Mesendoderm (in vitro differentiated cells): ENCODE data around the gene ERO1A.
A peak's percentile ranks its signal among the peaks of the same experiment; 100 is the strongest.

Experiments used
- DNase-seq: peaks from one replicate; pipeline ENCODE4 v3.0.0; 2013
- H2AK5ac ChIP-seq: 2 replicates; pipeline ENCODE4 v1.6.1; 2013; ENCODE audit warnings: low read length, inconsistent platforms
- H2BK120ac ChIP-seq: 2 replicates; pipeline ENCODE4 v1.6.1; 2013; ENCODE audit warnings: low read depth, mild to moderate bottlenecking, low read length, moderate library complexity, mixed read lengths
- H2BK15ac ChIP-seq: replicated peaks from 2 replicates; pipeline ENCODE4 v1.6.1; 2013; ENCODE audit warnings: low read depth, mild to moderate bottlenecking, moderate library complexity
- H2BK5ac ChIP-seq: 2 replicates; pipeline ENCODE4 v1.6.1; 2013; ENCODE audit warnings: low read length, inconsistent platforms
- H3K18ac ChIP-seq: 2 replicates; pipeline ENCODE4 v1.6.1; 2013; ENCODE audit warnings: mild to moderate bottlenecking, low read length, mixed read lengths
- H3K23ac ChIP-seq: one replicate; pipeline ENCODE4 v1.6.1; 2013; ENCODE audit warnings: low read length
- H3K27ac ChIP-seq: 2 replicates; pipeline ENCODE4 v1.5.1; 2013; ENCODE audit warnings: low read depth, mild to moderate bottlenecking, inconsistent platforms, low read length, moderate library complexity
- H3K27me3 ChIP-seq: 2 replicates; pipeline ENCODE4 v1.6.1; 2013; ENCODE audit warnings: low read length, control low read depth, mild to moderate bottlenecking, inconsistent platforms; ENCODE audit not compliant: insufficient read depth, poor library complexity
- H3K36me3 ChIP-seq: 2 replicates; pipeline ENCODE4 v1.6.1; 2013; ENCODE audit warnings: low read length, inconsistent platforms; ENCODE audit not compliant: control insufficient read depth, insufficient read depth
- H3K4ac ChIP-seq: one replicate; pipeline ENCODE4 v1.6.1; 2013; ENCODE audit warnings: low read depth, mild to moderate bottlenecking, low read length, moderate library complexity
- H3K4me1 ChIP-seq: 2 replicates; pipeline ENCODE4 v1.6.1; 2013; ENCODE audit warnings: low read depth, low read length, inconsistent platforms; ENCODE audit not compliant: control insufficient read depth
- H3K4me2 ChIP-seq: 2 replicates; pipeline ENCODE4 v1.6.1; 2013; ENCODE audit warnings: low read length
- H3K4me3 ChIP-seq: 2 replicates; pipeline ENCODE4 v1.5.1; 2013; ENCODE audit warnings: mild to moderate bottlenecking, low read length
- H3K56ac ChIP-seq: one replicate; pipeline ENCODE4 v1.6.1; 2013; ENCODE audit warnings: low read length
- H3K79me1 ChIP-seq: 2 replicates; pipeline ENCODE4 v1.6.1; 2013; ENCODE audit warnings: low read length, inconsistent platforms
- H3K79me2 ChIP-seq: 2 replicates; pipeline ENCODE4 v1.6.1; 2013; ENCODE audit warnings: mild to moderate bottlenecking, low read length; ENCODE audit not compliant: control insufficient read depth, insufficient read depth
- H3K9ac ChIP-seq: 2 replicates; pipeline ENCODE4 v1.6.1; 2013; ENCODE audit warnings: low read length, inconsistent platforms
- H4K5ac ChIP-seq: one replicate; pipeline ENCODE4 v1.6.1; 2013; ENCODE audit warnings: low read length
- H4K8ac ChIP-seq: one replicate; pipeline ENCODE4 v1.6.1; 2013; ENCODE audit warnings: low read depth, mild to moderate bottlenecking, control low read depth, low read length, moderate library complexity
- WGBS: extraction: QIAGEN DNeasy Blood & Tissue Kit; methylation state at CpG from one replicate; pipeline ENCODE4 v1.1.7; 2013; ENCODE audit warnings: low lambda C conversion rate, missing lambda C conversion rate; ENCODE audit not compliant: insufficient coverage; ENCODE audit errors: extremely low coverage; 5-methylcytosine and 5-hydroxymethylcytosine counted together

The ERO1A gene

DNA sequence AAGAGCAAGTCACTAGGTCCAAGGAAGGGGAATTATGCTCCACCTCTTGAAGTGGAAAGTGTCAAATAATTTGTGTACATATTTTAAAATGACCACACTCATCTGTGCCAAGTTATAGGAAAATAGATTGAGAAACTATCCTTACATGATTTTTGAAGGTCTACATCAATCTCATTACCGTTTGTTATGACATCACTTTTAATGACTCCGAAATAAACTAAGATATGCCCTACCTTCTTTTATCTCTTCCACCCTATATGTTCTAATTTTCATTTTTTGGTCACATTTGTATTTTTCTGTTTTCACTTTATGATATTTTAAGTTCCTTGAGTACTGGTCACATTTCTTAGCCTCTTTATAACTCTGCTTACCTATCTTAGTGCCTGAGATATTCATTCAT lies 8.3 kb upstream of the ERO1A start:
- Histone ChIP-seq H4K5ac (no peak overlapping the region), H3K27me3 (no peaks in the 10 kb centered on the region), H3K4me3 (no peak overlapping the region), H2BK5ac (no peak overlapping the region), H3K36me3 (peaks cover under 1% of the 10 kb centered on the region), H3K79me1 (peaks cover under 1% of the 10 kb centered on the region), H3K23ac (no peak overlapping the region), H4K8ac (no peak overlapping the region), H2AK5ac (no peak overlapping the region), H3K56ac (no peak overlapping the region), H3K4me2 (no peak overlapping the region), H2BK120ac (no peak overlapping the region), H3K9ac (no peak overlapping the region), H3K4me1 (no peaks in the 10 kb centered on the region), H3K18ac (no peak overlapping the region), H3K27ac (no peak overlapping the region), H3K79me2 (peaks cover 14% of the 10 kb centered on the region), H3K4ac (no peak overlapping the region), H2BK15ac (no peak overlapping the region)
- DNase-seq, result no peak
- WGBS, result no CpG with 5 or more reads among the region's 2 CpGs

DNA sequence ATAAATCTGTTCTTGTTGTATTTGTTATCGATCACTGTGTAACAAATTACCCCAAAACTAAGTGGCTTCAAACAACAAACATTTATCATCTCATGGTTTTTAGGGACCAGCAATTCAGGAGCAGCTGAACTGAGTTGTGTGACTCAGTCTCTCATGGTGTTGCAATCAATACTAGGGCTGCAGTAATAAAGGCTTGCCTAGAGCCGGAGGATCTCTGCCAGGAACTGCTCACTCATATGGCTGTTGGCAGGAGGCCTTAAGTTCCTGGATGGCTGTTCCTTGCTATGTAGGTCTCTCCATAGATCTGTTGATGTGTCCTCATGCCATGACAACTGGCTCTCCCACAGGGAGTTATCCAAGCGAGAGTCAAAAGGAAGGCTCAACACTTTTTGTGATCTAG lies 7.9 kb upstream of the ERO1A start:
- H2BK5ac ChIP-seq, result no peak overlapping the region
- H3K9ac ChIP-seq, result no peak overlapping the region
- H2AK5ac ChIP-seq, result no peak overlapping the region
- WGBS, result no CpG with 5 or more reads among the region's 3 CpGs
- no peaks in the 10 kb centered on the region for H3K27me3 ChIP-seq
- H3K27ac ChIP-seq, result no peak overlapping the region
- no peak overlapping the region for H3K23ac ChIP-seq
- no peak overlapping the region for H3K4ac ChIP-seq
- no peak overlapping the region for H2BK120ac ChIP-seq
- H3K79me2 ChIP-seq, result peaks cover 12% of the 10 kb centered on the region
- no peak overlapping the region for H4K8ac ChIP-seq
- no peak overlapping the region for H3K18ac ChIP-seq
- no peaks in the 10 kb centered on the region for H3K4me1 ChIP-seq
- no peak overlapping the region for H2BK15ac ChIP-seq
- no peaks in the 10 kb centered on the region for H3K36me3 ChIP-seq
- no peak for DNase-seq
- no peak overlapping the region for H3K4me2 ChIP-seq
- no peak overlapping the region for H3K4me3 ChIP-seq
- H3K56ac ChIP-seq, result no peak overlapping the region
- H4K5ac ChIP-seq, result no peak overlapping the region
- H3K79me1 ChIP-seq, result no peaks in the 10 kb centered on the region

DNA sequence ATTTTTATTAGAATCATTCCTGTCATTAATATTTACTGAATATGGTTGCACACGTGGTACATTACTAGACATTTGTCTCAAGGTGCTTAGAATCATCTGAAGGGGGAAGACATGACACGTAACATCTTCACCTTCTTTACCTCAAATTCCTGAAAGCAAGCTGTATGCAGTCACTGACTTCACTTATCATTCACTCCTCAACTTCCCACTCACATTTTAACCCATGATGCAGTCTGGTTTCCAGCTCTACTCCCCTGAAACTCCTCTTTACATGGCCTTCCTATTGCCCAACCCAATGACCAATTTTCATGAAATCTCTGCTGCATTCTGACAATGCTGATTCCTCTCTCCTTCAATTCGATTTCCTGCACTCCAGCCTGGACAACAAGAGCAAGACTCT lies 5.9 kb upstream of the ERO1A start:
- Histone ChIP-seq H3K4me3 (no peak overlapping the region), H3K18ac (no peak overlapping the region), H4K5ac (no peak overlapping the region), H3K36me3 (no peaks in the 10 kb centered on the region), H2BK120ac (no peak overlapping the region), H3K4ac (no peak overlapping the region), H3K4me2 (no peak overlapping the region), H3K79me1 (no peaks in the 10 kb centered on the region), H2BK5ac (no peak overlapping the region), H3K23ac (no peak overlapping the region), H3K9ac (no peak overlapping the region), H3K79me2 (no peaks in the 10 kb centered on the region), H3K27ac (no peak overlapping the region), H4K8ac (no peak overlapping the region), H3K27me3 (no peaks in the 10 kb centered on the region), H3K56ac (no peak overlapping the region), H2BK15ac (no peak overlapping the region), H2AK5ac (no peak overlapping the region), H3K4me1 (no peaks in the 10 kb centered on the region)
- DNase-seq, result no peak
- no CpG with 5 or more reads among the region's 3 CpGs for WGBS

DNA sequence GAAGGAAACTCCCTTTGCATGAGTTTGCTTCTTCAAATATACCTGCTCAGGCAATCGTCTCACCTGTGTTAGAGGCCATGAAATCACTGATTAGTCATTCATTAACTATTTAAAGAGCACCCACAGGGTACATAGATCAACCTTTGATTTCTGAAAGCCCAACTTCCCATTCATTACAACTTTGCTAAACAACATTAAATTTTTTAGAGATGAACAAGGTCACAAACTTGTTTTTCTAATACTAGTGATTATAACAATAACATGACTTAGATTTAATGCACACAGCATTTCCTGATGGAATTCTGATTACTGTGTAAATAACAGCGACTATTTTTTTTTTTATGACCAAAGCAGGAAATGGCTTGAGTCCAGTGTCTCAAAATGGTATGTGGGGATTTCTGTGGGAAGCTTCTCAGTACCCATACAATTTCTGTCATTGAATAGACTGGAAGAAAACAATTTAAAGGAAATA lies 5.4 kb upstream of the ERO1A start:
- DNase-seq, result no peak
- no peak overlapping the region for H3K4me3 ChIP-seq
- H4K5ac ChIP-seq, result no peak overlapping the region
- H4K8ac ChIP-seq, result no peak overlapping the region
- no peak overlapping the region for H3K27ac ChIP-seq
- no peak overlapping the region for H2BK15ac ChIP-seq
- no peak overlapping the region for H3K56ac ChIP-seq
- no peak overlapping the region for H2AK5ac ChIP-seq
- no peaks in the 10 kb centered on the region for H3K79me1 ChIP-seq
- H3K18ac ChIP-seq, result no peak overlapping the region
- H2BK120ac ChIP-seq, result no peak overlapping the region
- no peaks in the 10 kb centered on the region for H3K27me3 ChIP-seq
- H3K4me2 ChIP-seq, result no peak overlapping the region
- WGBS, result no CpG with 5 or more reads among the region's 2 CpGs
- H3K36me3 ChIP-seq, result no peaks in the 10 kb centered on the region
- H3K23ac ChIP-seq, result no peak overlapping the region
- H3K4me1 ChIP-seq, result no peaks in the 10 kb centered on the region
- H3K79me2 ChIP-seq, result no peaks in the 10 kb centered on the region
- no peak overlapping the region for H2BK5ac ChIP-seq
- H3K9ac ChIP-seq, result no peak overlapping the region
- H3K4ac ChIP-seq, result no peak overlapping the region

DNA sequence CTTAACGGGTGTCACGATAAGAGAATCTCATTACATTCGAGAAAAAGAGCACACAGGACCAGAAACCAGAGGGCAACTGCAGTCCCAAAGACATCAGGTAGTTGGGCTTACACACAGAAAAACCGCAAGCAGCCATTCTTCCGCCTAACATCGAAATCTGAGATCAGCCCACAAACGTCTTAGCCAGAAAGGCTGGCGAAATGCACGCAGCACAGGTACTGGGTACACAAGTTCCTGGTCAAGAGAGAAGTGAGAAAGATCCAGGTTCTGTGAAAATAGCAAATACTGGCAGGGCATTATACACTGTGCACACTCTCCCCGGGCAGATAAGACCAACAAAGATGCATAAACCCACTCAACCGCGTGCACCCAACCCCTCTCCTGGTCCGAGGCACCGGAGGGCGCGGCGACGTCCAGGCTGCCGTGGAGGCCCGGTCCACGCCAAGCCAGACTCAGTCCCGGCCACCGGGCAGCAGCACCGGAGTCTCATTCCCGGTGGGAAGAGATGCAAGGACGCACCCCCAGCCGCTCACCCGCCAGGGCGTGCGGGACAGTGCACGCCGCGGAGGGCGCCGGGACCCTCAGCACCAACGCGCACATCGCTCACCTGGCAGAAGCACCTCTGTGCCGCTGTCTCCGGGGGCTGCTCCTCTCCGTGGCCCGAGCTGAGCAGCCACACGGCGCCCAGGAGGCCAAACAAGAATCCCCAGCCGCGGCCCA lies 437 bp downstream of the ERO1A start:
- H3K4me1 ChIP-seq, result no peaks in the 10 kb centered on the region
- H3K4ac ChIP-seq, result no peak overlapping the region
- no peak overlapping the region for H4K8ac ChIP-seq
- no peak overlapping the region for H2AK5ac ChIP-seq
- peak overlapping the region; percentile 37 for H3K4me3 ChIP-seq
- no peak overlapping the region for H2BK120ac ChIP-seq
- WGBS, result no CpG with 5 or more reads among the region's 46 CpGs
- no peak overlapping the region for H2BK5ac ChIP-seq
- H3K27me3 ChIP-seq, result no peaks in the 10 kb centered on the region
- peak overlapping the region; percentile 26 for H3K4me2 ChIP-seq
- H3K56ac ChIP-seq, result peak overlapping the region; percentile 94
- no peak overlapping the region for H4K5ac ChIP-seq
- DNase-seq, result peak; percentile 63
- H3K79me1 ChIP-seq, result peaks cover 5% of the 10 kb centered on the region
- H3K18ac ChIP-seq, result peak overlapping the region; percentile 99
- H3K23ac ChIP-seq, result peak overlapping the region; percentile 71
- H3K79me2 ChIP-seq, result no peaks in the 10 kb centered on the region
- H2BK15ac ChIP-seq, result no peak overlapping the region
- H3K27ac ChIP-seq, result peak overlapping the region; percentile 42
- no peaks in the 10 kb centered on the region for H3K36me3 ChIP-seq
- H3K9ac ChIP-seq, result peak overlapping the region; percentile 87

DNA sequence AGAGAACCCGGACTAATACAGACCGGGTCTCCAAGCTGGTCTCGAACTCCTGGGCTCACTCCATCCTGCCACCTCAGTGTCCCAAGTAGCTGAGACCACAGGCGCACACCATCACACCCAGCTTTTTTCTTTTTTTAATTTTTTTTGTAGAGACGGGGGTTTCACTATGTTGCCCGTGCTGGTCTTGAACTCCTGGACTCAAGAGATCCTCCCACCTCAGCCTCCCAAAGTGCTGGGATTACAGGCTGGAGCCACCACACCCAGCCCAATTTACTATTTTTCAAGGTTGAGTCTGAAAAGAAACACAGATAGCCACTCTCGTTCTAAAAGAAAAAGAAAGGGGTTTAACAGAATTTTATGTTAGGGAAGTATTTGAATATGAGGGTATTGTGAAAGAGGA lies 1.8 kb downstream of the ERO1A start:
- no peak overlapping the region for H2BK120ac ChIP-seq
- no peak overlapping the region for H3K27ac ChIP-seq
- no peak overlapping the region for H3K4me3 ChIP-seq
- H3K23ac ChIP-seq, result no peak overlapping the region
- H3K79me2 ChIP-seq, result no peaks in the 10 kb centered on the region
- H3K4ac ChIP-seq, result no peak overlapping the region
- no peak overlapping the region for H4K5ac ChIP-seq
- no peak overlapping the region for H2BK15ac ChIP-seq
- no peak overlapping the region for H3K4me2 ChIP-seq
- no peak overlapping the region for H3K18ac ChIP-seq
- no peak overlapping the region for H2AK5ac ChIP-seq
- WGBS, result no CpG with 5 or more reads among the region's 7 CpGs
- H3K36me3 ChIP-seq, result no peaks in the 10 kb centered on the region
- H3K9ac ChIP-seq, result no peak overlapping the region
- no peak overlapping the region for H2BK5ac ChIP-seq
- H3K4me1 ChIP-seq, result no peaks in the 10 kb centered on the region
- peaks cover 5% of the 10 kb centered on the region for H3K79me1 ChIP-seq
- no peaks in the 10 kb centered on the region for H3K27me3 ChIP-seq
- no peak overlapping the region for H4K8ac ChIP-seq
- no peak for DNase-seq
- no peak overlapping the region for H3K56ac ChIP-seq
